Measurements from ENCODE around the gene TTLL11. TPM values are rescaled to one million over a fixed set of nuclear protein-coding genes. Genes with fewer than 3 reads are reported as not detected.
"Not testable (repeated sequence)": the region's sequence is repeated elsewhere in the genome, so short reads cannot be mapped to it uniquely, and the experiment has no call there.

TTLL11 gene
- total RNA-seq, 4 donors from 2014 or later, result 9.1 to 47.4 (median 11.3) TPM

GRCh38 chr9:122118343-122119165, 25.4 kb upstream of the TTLL11 start:
- Histone ChIP-seq H3K4me3 (no peak overlapping the region), H3K9me3 (no peaks in the 10 kb centered on the region), H3K4me1 (no peaks in the 10 kb centered on the region), H3K27ac (no peak overlapping the region), H3K27me3 (no peaks in the 10 kb centered on the region), H3K36me3 (no peaks in the 10 kb centered on the region)
- in situ Hi-C loops (cut with MboI; ENCODE audit: low pct_ligation_motif_present in 1 of 4, low pct_unique_long_range_greater_than_20kb in 1 of 4, low sequenced_read_pairs in 3 of 4) (loop anchor here (25.0 kb wide), 2 partner anchors 344 to 694 kb away; partner anchors contain the start of gene OR1K1 (in 4 of the 4)), intact Hi-C loops (cut with DNase I; ENCODE audit: low total_unique reads) (no loop called here)
- WGBS, 2 donors (ENCODE audit: low coverage in 1 of 2), result 74 to 80% methylated on average over 1 to 5 of the region's 5 CpGs
- no peak for TF ChIP-seq EP300 (IDR thresholded peaks at IDR 0.05; ENCODE audit: low read depth)
- no peak for TF ChIP-seq CTCF (IDR thresholded peaks at IDR 0.05)
- no peak for TF ChIP-seq POLR2AphosphoS5 (IDR thresholded peaks at IDR 0.05)
- no peak for TF ChIP-seq POLR2A (IDR thresholded peaks at IDR 0.05)
- DNase-seq, result no peak

- H3K4me3 ChIP-seq; intact Hi-C loops (cut with DNase I; ENCODE audit: low total_unique reads); H3K36me3 ChIP-seq; H3K4me1 ChIP-seq; H3K9me3 ChIP-seq; H3K27me3 ChIP-seq; DNase-seq; H3K27ac ChIP-seq: not testable (repeated sequence)
- in situ Hi-C loops (cut with MboI; ENCODE audit: low pct_ligation_motif_present in 1 of 4, low pct_unique_long_range_greater_than_20kb in 1 of 4, low sequenced_read_pairs in 3 of 4), result loop anchor here (25.0 kb wide), 2 partner anchors 345 to 695 kb away; partner anchors contain the start of gene OR1K1 (in 4 of the 4)
- WGBS, 2 donors (ENCODE audit: low coverage in 1 of 2), result 72 to 73% methylated on average over 2 to 9 of the region's 9 CpGs
These were observed 24.1 kb upstream of the TTLL11 start for GRCh38 chr9:122117241-122117640.

- intact Hi-C loops (cut with DNase I; ENCODE audit: low total_unique reads), result no loop called here
- no peak for DNase-seq
- WGBS, 2 donors (ENCODE audit: low coverage in 1 of 2), result 50 to 92% methylated on average over 1 to 9 of the region's 10 CpGs
- H3K27me3 ChIP-seq, result no peaks in the 10 kb centered on the region
- H3K27ac ChIP-seq, result no peak overlapping the region
- no peaks in the 10 kb centered on the region for H3K36me3 ChIP-seq
- H3K4me1 ChIP-seq, result no peaks in the 10 kb centered on the region
- TF ChIP-seq POLR2A (IDR thresholded peaks at IDR 0.05) (no peak), EP300 (IDR thresholded peaks at IDR 0.05; ENCODE audit: low read depth) (no peak)
- H3K4me3 ChIP-seq, result no peak overlapping the region
- in situ Hi-C loops (cut with MboI; ENCODE audit: low pct_ligation_motif_present in 1 of 4, low pct_unique_long_range_greater_than_20kb in 1 of 4, low sequenced_read_pairs in 3 of 4), result loop anchor here (25.0 kb wide), 2 partner anchors 346 to 696 kb away; partner anchors contain the start of gene OR1K1 (in 4 of the 4)
- no peaks in the 10 kb centered on the region for H3K9me3 ChIP-seq
These were observed 23.5 kb upstream of the TTLL11 start for GRCh38 chr9:122116448-122117173.

GRCh38 chr9:122116040-122116439, 22.9 kb upstream of the TTLL11 start:
- in situ Hi-C loops (cut with MboI; ENCODE audit: low pct_ligation_motif_present in 1 of 4, low pct_unique_long_range_greater_than_20kb in 1 of 4, low sequenced_read_pairs in 3 of 4), result loop anchor here (25.0 kb wide), 2 partner anchors 346 to 696 kb away; partner anchors contain the start of gene OR1K1 (in 4 of the 4)
- Histone ChIP-seq H3K27me3 (no peaks in the 10 kb centered on the region), H3K9me3 (no peaks in the 10 kb centered on the region), H3K36me3 (no peaks in the 10 kb centered on the region), H3K4me3 (no peak overlapping the region), H3K4me1 (no peaks in the 10 kb centered on the region), H3K27ac (no peak overlapping the region)
- TF ChIP-seq POLR2AphosphoS5 (IDR thresholded peaks at IDR 0.05) (no peak), EP300 (IDR thresholded peaks at IDR 0.05; ENCODE audit: low read depth) (no peak), POLR2A (IDR thresholded peaks at IDR 0.05) (no peak), CTCF (IDR thresholded peaks at IDR 0.05) (no peak)
- 78% methylated on average over 4 of the region's 4 CpGs; no CpG with 5 or more reads in 1 of the 2 donors for WGBS, 2 donors (ENCODE audit: low coverage in 1 of 2)
- no peak for DNase-seq
- intact Hi-C loops (cut with DNase I; ENCODE audit: low total_unique reads), result no loop called here

Data from transverse colon (tissue), 4 donors.